Mesendoderm (in vitro differentiated cells): ENCODE measurements around the gene TNRC6B.
"Not testable (repeated sequence)": the region's sequence is repeated elsewhere in the genome, so short reads cannot be mapped to it uniquely, and the experiment has no call there.

ENCODE experiments used
- DNase-seq: peaks from one replicate; pipeline ENCODE4 v3.0.0; 2013
- H2AK5ac ChIP-seq: 2 replicates; pipeline ENCODE4 v1.6.1; 2013; ENCODE audit warnings: low read length, inconsistent platforms
- H2BK120ac ChIP-seq: 2 replicates; pipeline ENCODE4 v1.6.1; 2013; ENCODE audit warnings: low read depth, mild to moderate bottlenecking, low read length, moderate library complexity, mixed read lengths
- H2BK15ac ChIP-seq: replicated peaks from 2 replicates; pipeline ENCODE4 v1.6.1; 2013; ENCODE audit warnings: low read depth, mild to moderate bottlenecking, moderate library complexity
- H2BK5ac ChIP-seq: 2 replicates; pipeline ENCODE4 v1.6.1; 2013; ENCODE audit warnings: low read length, inconsistent platforms
- H3K18ac ChIP-seq: 2 replicates; pipeline ENCODE4 v1.6.1; 2013; ENCODE audit warnings: mild to moderate bottlenecking, low read length, mixed read lengths
- H3K23ac ChIP-seq: one replicate; pipeline ENCODE4 v1.6.1; 2013; ENCODE audit warnings: low read length
- H3K27ac ChIP-seq: 2 replicates; pipeline ENCODE4 v1.5.1; 2013; ENCODE audit warnings: low read depth, mild to moderate bottlenecking, inconsistent platforms, low read length, moderate library complexity
- H3K27me3 ChIP-seq: 2 replicates; pipeline ENCODE4 v1.6.1; 2013; ENCODE audit warnings: low read length, control low read depth, mild to moderate bottlenecking, inconsistent platforms; ENCODE audit not compliant: insufficient read depth, poor library complexity
- H3K36me3 ChIP-seq: 2 replicates; pipeline ENCODE4 v1.6.1; 2013; ENCODE audit warnings: low read length, inconsistent platforms; ENCODE audit not compliant: control insufficient read depth, insufficient read depth
- H3K4ac ChIP-seq: one replicate; pipeline ENCODE4 v1.6.1; 2013; ENCODE audit warnings: low read depth, mild to moderate bottlenecking, low read length, moderate library complexity
- H3K4me1 ChIP-seq: 2 replicates; pipeline ENCODE4 v1.6.1; 2013; ENCODE audit warnings: low read depth, low read length, inconsistent platforms; ENCODE audit not compliant: control insufficient read depth
- H3K4me2 ChIP-seq: 2 replicates; pipeline ENCODE4 v1.6.1; 2013; ENCODE audit warnings: low read length
- H3K4me3 ChIP-seq: 2 replicates; pipeline ENCODE4 v1.5.1; 2013; ENCODE audit warnings: mild to moderate bottlenecking, low read length
- H3K56ac ChIP-seq: one replicate; pipeline ENCODE4 v1.6.1; 2013; ENCODE audit warnings: low read length
- H3K79me1 ChIP-seq: 2 replicates; pipeline ENCODE4 v1.6.1; 2013; ENCODE audit warnings: low read length, inconsistent platforms
- H3K79me2 ChIP-seq: 2 replicates; pipeline ENCODE4 v1.6.1; 2013; ENCODE audit warnings: mild to moderate bottlenecking, low read length; ENCODE audit not compliant: control insufficient read depth, insufficient read depth
- H3K9ac ChIP-seq: 2 replicates; pipeline ENCODE4 v1.6.1; 2013; ENCODE audit warnings: low read length, inconsistent platforms
- H4K5ac ChIP-seq: one replicate; pipeline ENCODE4 v1.6.1; 2013; ENCODE audit warnings: low read length
- H4K8ac ChIP-seq: one replicate; pipeline ENCODE4 v1.6.1; 2013; ENCODE audit warnings: low read depth, mild to moderate bottlenecking, control low read depth, low read length, moderate library complexity
- WGBS: extraction: QIAGEN DNeasy Blood & Tissue Kit; methylation state at CpG from one replicate; pipeline ENCODE4 v1.1.7; 2013; ENCODE audit warnings: low lambda C conversion rate, missing lambda C conversion rate; ENCODE audit not compliant: insufficient coverage; ENCODE audit errors: extremely low coverage; 5-methylcytosine and 5-hydroxymethylcytosine counted together

The TNRC6B gene

DNA sequence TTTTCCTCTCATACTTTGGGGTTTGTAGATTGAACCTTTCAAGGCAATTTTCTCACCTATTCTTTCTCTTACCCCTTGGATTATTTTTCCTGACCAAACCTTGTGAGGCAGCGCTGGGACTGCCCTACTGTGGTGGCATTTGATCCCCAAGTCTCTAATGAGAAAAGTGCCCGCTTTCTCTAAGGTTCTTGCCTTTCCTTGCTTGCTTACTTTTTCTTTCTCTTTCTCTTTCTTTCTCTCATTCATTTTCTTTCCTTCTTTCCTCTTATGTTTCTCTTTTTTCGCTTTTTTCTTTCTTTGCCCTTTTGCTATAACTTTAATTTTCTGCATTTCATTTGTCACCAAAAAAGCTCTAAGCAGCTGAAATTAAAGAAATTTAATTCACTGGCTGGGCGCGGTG is 127.9 kb downstream of the TNRC6B start:
- Histone ChIP-seq H2BK15ac (no peak overlapping the region), H3K4ac (no peak overlapping the region), H3K36me3 (peaks cover 2% of the 10 kb centered on the region), H3K79me1 (no peaks in the 10 kb centered on the region), H2BK120ac (no peak overlapping the region), H3K4me1 (no peaks in the 10 kb centered on the region), H4K5ac (no peak overlapping the region), H3K4me3 (no peak overlapping the region), H3K27me3 (no peaks in the 10 kb centered on the region), H3K18ac (no peak overlapping the region), H3K23ac (no peak overlapping the region), H3K9ac (no peak overlapping the region), H3K27ac (no peak overlapping the region), H3K56ac (no peak overlapping the region), H4K8ac (no peak overlapping the region), H3K4me2 (no peak overlapping the region), H2BK5ac (no peak overlapping the region), H3K79me2 (no peaks in the 10 kb centered on the region), H2AK5ac (no peak overlapping the region)
- no peak for DNase-seq
- WGBS: no CpG with 5 or more reads among the region's 5 CpGs

DNA sequence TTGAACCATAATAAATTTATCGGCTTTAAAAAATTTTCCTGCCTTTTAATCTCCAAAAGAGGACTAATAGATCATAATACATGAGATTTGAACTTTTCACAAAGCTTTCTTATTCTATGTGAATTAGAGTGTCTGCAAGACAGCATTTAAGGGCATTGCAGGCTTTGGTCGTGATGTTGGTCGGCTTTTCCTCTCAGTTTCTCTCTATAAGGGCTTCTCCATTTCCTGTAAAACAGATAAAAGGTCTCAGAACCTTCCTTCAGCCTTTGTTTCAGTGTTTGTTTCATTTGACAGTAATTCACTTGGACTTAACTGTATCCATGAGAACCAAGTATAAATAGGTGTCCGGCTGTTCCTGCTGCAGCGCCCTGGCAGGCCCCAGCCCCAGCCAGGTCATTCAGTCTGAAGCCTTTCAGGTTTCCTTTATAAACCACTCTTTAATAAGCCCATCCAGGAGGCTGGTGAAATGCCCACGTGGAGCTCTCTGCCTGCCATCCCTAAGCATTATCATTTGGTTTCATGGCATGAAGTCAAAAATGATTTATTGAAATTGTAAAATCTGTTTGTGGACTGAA is 131.4 kb downstream of the TNRC6B start:
- no peak overlapping the region for H3K23ac ChIP-seq

GRCh38 chr22:40309631-40310030 is 131.9 kb downstream of the TNRC6B start:
- H3K27ac ChIP-seq: no peak overlapping the region
- no peak overlapping the region for H2BK5ac ChIP-seq
- no peak for DNase-seq

More for the DNA sequence above, 131.4 kb downstream of the TNRC6B start:
- no peak overlapping the region for H3K27ac ChIP-seq
- no peak overlapping the region for H3K18ac ChIP-seq
- H3K27me3 ChIP-seq: no peaks in the 10 kb centered on the region
- no peak overlapping the region for H3K4me3 ChIP-seq
- no CpG with 5 or more reads among the region's 6 CpGs for WGBS
- no peak overlapping the region for H4K8ac ChIP-seq
- H2AK5ac ChIP-seq: no peak overlapping the region
- no peaks in the 10 kb centered on the region for H3K4me1 ChIP-seq
- no peak overlapping the region for H2BK120ac ChIP-seq
- no peak overlapping the region for H3K4ac ChIP-seq
- no peaks in the 10 kb centered on the region for H3K79me2 ChIP-seq
- no peak overlapping the region for H3K9ac ChIP-seq
- DNase-seq: no peak
- no peak overlapping the region for H4K5ac ChIP-seq
- H3K4me2 ChIP-seq: no peak overlapping the region
- H3K79me1 ChIP-seq: no peaks in the 10 kb centered on the region
- no peak overlapping the region for H3K56ac ChIP-seq
- no peak overlapping the region for H2BK5ac ChIP-seq
- no peak overlapping the region for H2BK15ac ChIP-seq
- H3K36me3 ChIP-seq: peaks cover 4% of the 10 kb centered on the region

DNA sequence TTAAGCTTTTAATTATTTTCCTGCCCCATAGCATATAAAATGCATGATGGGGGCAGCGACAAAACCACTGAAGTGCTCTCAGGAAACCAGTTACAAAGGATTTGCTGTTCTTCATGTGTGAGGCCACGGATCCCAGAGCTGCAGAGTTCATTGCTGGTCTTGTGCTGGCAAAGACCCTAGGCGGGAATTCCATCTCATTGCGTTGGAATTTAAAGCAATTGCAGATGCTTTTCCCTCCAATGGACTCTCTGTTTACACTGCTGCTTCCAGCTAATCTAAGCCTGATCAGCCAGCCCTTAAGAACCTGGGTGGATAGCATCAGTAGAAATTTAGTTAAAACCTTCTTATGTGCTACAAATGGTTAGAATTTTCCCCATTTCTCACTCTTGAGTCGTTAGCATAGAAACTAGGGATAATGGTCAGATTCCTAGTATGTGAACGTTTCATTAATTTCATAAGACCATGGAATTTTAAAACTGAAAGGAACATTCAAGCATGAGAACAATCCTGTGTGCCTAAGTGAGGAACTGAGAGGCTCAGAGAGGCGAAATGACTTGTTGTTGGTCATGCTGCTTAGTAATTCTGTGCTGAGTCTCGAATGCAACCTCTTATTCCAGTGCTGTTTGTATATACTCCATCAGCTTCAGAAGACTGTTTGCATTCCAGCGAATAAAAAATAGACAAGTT is 132.5 kb downstream of the TNRC6B start:
- DNase-seq: peak; percentile 76
- H4K5ac ChIP-seq: no peak overlapping the region
- H3K18ac ChIP-seq: no peak overlapping the region
- H3K56ac ChIP-seq: no peak overlapping the region
- H3K36me3 ChIP-seq: peaks cover 5% of the 10 kb centered on the region
- WGBS: no CpG with 5 or more reads among the region's 9 CpGs
- no peak overlapping the region for H2BK5ac ChIP-seq
- no peak overlapping the region for H3K4ac ChIP-seq
- no peaks in the 10 kb centered on the region for H3K27me3 ChIP-seq
- no peak overlapping the region for H3K4me3 ChIP-seq
- H3K79me1 ChIP-seq: no peaks in the 10 kb centered on the region
- no peaks in the 10 kb centered on the region for H3K4me1 ChIP-seq
- no peak overlapping the region for H2BK120ac ChIP-seq
- H3K4me2 ChIP-seq: no peak overlapping the region
- H2AK5ac ChIP-seq: no peak overlapping the region
- H4K8ac ChIP-seq: no peak overlapping the region
- no peak overlapping the region for H3K23ac ChIP-seq
- H3K79me2 ChIP-seq: no peaks in the 10 kb centered on the region
- H3K9ac ChIP-seq: no peak overlapping the region
- no peak overlapping the region for H2BK15ac ChIP-seq
- no peak overlapping the region for H3K27ac ChIP-seq

More at GRCh38 chr22:40309631-40310030, 131.9 kb downstream of the TNRC6B start:
- Histone ChIP-seq H3K79me2 (no peaks in the 10 kb centered on the region), H3K18ac (no peak overlapping the region), H2AK5ac (no peak overlapping the region), H3K4ac (no peak overlapping the region), H3K4me2 (no peak overlapping the region), H2BK15ac (no peak overlapping the region), H3K4me1 (no peaks in the 10 kb centered on the region), H3K56ac (no peak overlapping the region), H3K23ac (no peak overlapping the region), H3K9ac (no peak overlapping the region), H4K5ac (no peak overlapping the region), H3K79me1 (no peaks in the 10 kb centered on the region), H3K4me3 (no peak overlapping the region), H2BK120ac (no peak overlapping the region), H3K36me3 (peaks cover 4% of the 10 kb centered on the region), H4K8ac (no peak overlapping the region), H3K27me3 (no peaks in the 10 kb centered on the region)

DNA sequence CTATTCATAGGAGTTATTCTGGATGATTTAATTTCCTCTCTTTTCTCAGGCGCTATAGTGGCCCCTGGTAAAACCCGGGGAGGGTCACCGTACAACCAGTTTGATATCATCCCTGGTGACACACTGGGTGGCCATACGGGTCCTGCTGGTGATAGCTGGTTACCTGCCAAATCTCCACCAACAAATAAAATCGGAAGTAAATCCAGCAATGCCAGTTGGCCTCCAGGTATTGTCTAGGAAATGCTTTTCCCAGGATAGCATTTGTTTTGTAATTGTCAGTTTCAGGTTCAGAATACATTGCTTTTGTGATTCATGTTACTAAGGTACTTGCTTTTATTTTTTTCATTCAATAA is 133.0 kb downstream of the TNRC6B start:
- Histone ChIP-seq H3K4me2 (no peak overlapping the region), H4K5ac (no peak overlapping the region), H3K9ac (no peak overlapping the region), H2BK15ac (no peak overlapping the region), H3K27ac (no peak overlapping the region), H3K79me2 (no peaks in the 10 kb centered on the region), H3K79me1 (no peaks in the 10 kb centered on the region), H3K36me3 (peaks cover 9% of the 10 kb centered on the region), H3K4me3 (no peak overlapping the region), H3K56ac (no peak overlapping the region), H3K27me3 (no peaks in the 10 kb centered on the region), H3K4me1 (no peaks in the 10 kb centered on the region), H3K4ac (no peak overlapping the region), H2BK5ac (no peak overlapping the region), H2BK120ac (no peak overlapping the region), H2AK5ac (no peak overlapping the region), H3K23ac (no peak overlapping the region), H4K8ac (no peak overlapping the region), H3K18ac (no peak overlapping the region)
- no peak for DNase-seq
- WGBS: no CpG with 5 or more reads among the region's 5 CpGs

GRCh38 chr22:40311646-40312045 is 133.9 kb downstream of the TNRC6B start:
- H4K8ac ChIP-seq, H3K9ac ChIP-seq, H3K36me3 ChIP-seq, H3K56ac ChIP-seq, H3K4me3 ChIP-seq, H3K18ac ChIP-seq, H3K27me3 ChIP-seq, H3K79me1 ChIP-seq, H4K5ac ChIP-seq, H3K23ac ChIP-seq, H2BK120ac ChIP-seq, H3K4me1 ChIP-seq, H3K4me2 ChIP-seq, DNase-seq, H2AK5ac ChIP-seq, H3K79me2 ChIP-seq, H2BK15ac ChIP-seq, H3K27ac ChIP-seq, H2BK5ac ChIP-seq, H3K4ac ChIP-seq: not testable (repeated sequence)
- no CpG with 5 or more reads among the region's 12 CpGs for WGBS
